ENCODE measurements around the gene GPR34. TPM values are rescaled to one million over a fixed set of nuclear protein-coding genes. Genes with fewer than 3 reads are reported as not detected.

Gene GPR34
- total and polyA plus RNA-seq, 9 of the 15 experiments (the other 6 are each of a cell fraction or from before 2014, with no cell fraction given), result 0.13 TPM; not detected in 8

DNA sequence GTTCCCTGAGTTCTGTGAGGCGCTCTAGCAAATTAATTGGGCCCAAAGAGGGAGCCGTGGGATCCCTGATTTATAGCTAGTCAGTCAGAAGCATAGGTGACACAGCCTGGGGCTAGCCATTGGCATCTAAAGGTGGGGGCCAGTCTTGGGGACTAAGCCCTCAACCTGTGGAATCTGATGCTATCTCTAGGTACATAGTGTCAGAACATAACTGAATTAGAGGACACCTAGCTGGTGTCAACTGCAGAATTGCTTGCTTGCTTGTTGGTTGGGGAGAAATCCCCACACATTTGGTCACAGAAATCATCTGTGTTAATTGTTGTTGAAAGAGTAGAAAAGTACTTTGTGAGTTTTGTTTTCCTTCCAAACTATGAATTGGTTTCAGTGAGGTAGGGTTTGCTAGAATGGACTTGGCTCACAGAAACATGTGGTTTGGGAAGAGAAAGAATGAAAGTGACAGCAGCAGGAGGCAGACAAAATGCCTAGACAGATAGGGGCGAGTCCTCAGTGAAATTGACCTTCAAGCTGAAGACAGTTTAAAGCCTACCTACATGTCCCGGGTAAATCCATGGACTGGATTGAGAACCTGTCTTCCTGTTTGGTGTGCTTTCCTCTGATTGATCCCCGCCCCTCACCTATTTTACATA, 22.4 kb downstream of the GPR34 start (continued):
- TF ChIP-seq, protein P1, sequence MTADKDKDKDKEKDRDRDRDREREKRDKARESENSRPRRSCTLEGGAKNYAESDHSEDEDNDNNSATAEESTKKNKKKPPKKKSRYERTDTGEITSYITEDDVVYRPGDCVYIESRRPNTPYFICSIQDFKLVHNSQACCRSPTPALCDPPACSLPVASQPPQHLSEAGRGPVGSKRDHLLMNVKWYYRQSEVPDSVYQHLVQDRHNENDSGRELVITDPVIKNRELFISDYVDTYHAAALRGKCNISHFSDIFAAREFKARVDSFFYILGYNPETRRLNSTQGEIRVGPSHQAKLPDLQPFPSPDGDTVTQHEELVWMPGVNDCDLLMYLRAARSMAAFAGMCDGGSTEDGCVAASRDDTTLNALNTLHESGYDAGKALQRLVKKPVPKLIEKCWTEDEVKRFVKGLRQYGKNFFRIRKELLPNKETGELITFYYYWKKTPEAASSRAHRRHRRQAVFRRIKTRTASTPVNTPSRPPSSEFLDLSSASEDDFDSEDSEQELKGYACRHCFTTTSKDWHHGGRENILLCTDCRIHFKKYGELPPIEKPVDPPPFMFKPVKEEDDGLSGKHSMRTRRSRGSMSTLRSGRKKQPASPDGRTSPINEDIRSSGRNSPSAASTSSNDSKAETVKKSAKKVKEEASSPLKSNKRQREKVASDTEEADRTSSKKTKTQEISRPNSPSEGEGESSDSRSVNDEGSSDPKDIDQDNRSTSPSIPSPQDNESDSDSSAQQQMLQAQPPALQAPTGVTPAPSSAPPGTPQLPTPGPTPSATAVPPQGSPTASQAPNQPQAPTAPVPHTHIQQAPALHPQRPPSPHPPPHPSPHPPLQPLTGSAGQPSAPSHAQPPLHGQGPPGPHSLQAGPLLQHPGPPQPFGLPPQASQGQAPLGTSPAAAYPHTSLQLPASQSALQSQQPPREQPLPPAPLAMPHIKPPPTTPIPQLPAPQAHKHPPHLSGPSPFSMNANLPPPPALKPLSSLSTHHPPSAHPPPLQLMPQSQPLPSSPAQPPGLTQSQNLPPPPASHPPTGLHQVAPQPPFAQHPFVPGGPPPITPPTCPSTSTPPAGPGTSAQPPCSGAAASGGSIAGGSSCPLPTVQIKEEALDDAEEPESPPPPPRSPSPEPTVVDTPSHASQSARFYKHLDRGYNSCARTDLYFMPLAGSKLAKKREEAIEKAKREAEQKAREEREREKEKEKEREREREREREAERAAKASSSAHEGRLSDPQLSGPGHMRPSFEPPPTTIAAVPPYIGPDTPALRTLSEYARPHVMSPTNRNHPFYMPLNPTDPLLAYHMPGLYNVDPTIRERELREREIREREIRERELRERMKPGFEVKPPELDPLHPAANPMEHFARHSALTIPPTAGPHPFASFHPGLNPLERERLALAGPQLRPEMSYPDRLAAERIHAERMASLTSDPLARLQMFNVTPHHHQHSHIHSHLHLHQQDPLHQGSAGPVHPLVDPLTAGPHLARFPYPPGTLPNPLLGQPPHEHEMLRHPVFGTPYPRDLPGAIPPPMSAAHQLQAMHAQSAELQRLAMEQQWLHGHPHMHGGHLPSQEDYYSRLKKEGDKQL (CRISPR knock-in tag; IDR thresholded peaks at IDR 0.05; ENCODE audit: borderline replicate concordance), result no peak
- TF ChIP-seq DDX20 (tag; IDR thresholded peaks at IDR 0.05; ENCODE audit: low read depth), result no peak
- TF ChIP-seq MTA3 (IDR thresholded peaks at IDR 0.05; ENCODE audit: borderline replicate concordance), result no peak

DNA sequence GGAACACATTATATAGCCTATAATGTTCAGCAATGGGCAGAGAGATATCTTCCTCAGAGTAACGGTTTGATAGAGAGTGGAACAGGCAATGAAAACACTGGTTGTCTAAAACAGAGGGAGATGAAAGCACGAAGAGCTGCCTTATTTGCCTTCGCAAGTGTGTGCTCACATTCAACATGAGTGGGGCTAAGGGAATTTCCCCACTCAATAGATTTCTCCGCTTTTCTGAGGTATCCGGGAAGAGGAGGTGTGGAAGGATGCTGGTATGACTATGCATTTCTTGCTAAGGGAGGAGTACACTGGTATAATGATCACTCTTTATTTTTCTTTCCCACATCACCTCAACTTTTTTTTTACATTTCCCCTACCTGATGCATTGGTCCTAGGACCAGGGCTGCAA, 27.4 kb downstream of the GPR34 start:
- Histone ChIP-seq H3K4me3 (no peak overlapping the region), H3K79me2 (ENCODE audit: control insufficient read depth, insufficient read depth, low read length) (no peaks in the 10 kb centered on the region), H3K27ac (ENCODE audit: extremely low read depth, low read depth, low read length) (no peak overlapping the region), H3K4me2 (ENCODE audit: insufficient read depth, low read length) (no peak overlapping the region), H4K20me1 (replicated peaks; ENCODE audit: control insufficient read depth, insufficient read depth, low read length) (no peaks in the 10 kb centered on the region), H3K9me3 (replicated peaks; ENCODE audit: control insufficient read depth, insufficient read depth, low read depth, low read length) (no peaks in the 10 kb centered on the region), H3K36me3 (ENCODE audit: control insufficient read depth, insufficient read depth, low read length) (no peaks in the 10 kb centered on the region), H3K4me1 (replicated peaks in 1 of 2; ENCODE audit: control insufficient read depth in 2 of 2, insufficient read depth in 2 of 2, low read length in 2 of 2) (peaks cover 0 to 2% of the 10 kb centered on the region in 2 experiments; a peak in 2 of 5 replicates), H3K27me3 (ENCODE audit: control insufficient read depth in 2 of 2, insufficient read depth in 2 of 2, low read length in 2 of 2) (no peaks in the 10 kb centered on the region), H3K9ac (ENCODE audit: insufficient read depth in 1 of 2, low read depth in 2 of 2, low read length in 2 of 2) (no peak overlapping the region), H2AFZ (ENCODE audit: low read depth, low read length) (no peak overlapping the region), H3K9me1 (ENCODE audit: control insufficient read depth, insufficient read depth, low read length) (no peaks in the 10 kb centered on the region)
- in situ Hi-C loops (cut with MboI) (no loop called here), intact Hi-C loops (cut with micrococcal nuclease) (no loop called here)
- FAIRE-seq (no peak), ATAC-seq (no peak), DNase-seq (ENCODE audit: extremely low read depth in 1 of 4, low spot score in 3 of 4) (no peak)
- BruUV-seq (replicated peaks), result no TSS peak
- 25% methylated on average over 4 of the region's 5 CpGs for WGBS (ENCODE audit: insufficient coverage, low coverage, missing lambda C conversion rate)
- ChIA-PET POLR2A (no interaction called here), CTCF (ENCODE audit: low intra/inter-chr PET ratio) (no interaction called here)
- TF ChIP-seq ZNF561 (CRISPR knock-in tag; conservative IDR thresholded peaks at IDR 0.05), result no peak
- no peak for TF ChIP-seq PTBP1 (IDR thresholded peaks at IDR 0.05; ENCODE audit: low read depth, low read length)
- TF ChIP-seq, protein P2, sequence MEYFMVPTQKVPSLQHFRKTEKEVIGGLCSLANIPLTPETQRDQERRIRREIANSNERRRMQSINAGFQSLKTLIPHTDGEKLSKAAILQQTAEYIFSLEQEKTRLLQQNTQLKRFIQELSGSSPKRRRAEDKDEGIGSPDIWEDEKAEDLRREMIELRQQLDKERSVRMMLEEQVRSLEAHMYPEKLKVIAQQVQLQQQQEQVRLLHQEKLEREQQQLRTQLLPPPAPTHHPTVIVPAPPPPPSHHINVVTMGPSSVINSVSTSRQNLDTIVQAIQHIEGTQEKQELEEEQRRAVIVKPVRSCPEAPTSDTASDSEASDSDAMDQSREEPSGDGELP (CRISPR knock-in tag; IDR thresholded peaks at IDR 0.05; ENCODE audit: borderline replicate concordance), result no peak
- no peak for TF ChIP-seq CBFA2T2 (conservative IDR thresholded peaks at IDR 0.05)
- TF ChIP-seq, protein P3, sequence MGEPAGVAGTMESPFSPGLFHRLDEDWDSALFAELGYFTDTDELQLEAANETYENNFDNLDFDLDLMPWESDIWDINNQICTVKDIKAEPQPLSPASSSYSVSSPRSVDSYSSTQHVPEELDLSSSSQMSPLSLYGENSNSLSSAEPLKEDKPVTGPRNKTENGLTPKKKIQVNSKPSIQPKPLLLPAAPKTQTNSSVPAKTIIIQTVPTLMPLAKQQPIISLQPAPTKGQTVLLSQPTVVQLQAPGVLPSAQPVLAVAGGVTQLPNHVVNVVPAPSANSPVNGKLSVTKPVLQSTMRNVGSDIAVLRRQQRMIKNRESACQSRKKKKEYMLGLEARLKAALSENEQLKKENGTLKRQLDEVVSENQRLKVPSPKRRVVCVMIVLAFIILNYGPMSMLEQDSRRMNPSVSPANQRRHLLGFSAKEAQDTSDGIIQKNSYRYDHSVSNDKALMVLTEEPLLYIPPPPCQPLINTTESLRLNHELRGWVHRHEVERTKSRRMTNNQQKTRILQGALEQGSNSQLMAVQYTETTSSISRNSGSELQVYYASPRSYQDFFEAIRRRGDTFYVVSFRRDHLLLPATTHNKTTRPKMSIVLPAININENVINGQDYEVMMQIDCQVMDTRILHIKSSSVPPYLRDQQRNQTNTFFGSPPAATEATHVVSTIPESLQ (CRISPR knock-in tag; IDR thresholded peaks at IDR 0.05), result no peak

Data from K562 (cell line).